ENCODE measurements around the gene TUBB. TPM values are rescaled to one million over a fixed set of nuclear protein-coding genes. Genes with fewer than 3 reads are reported as not detected.
A peak's percentile ranks its signal among the peaks of the same experiment; 100 is the strongest.
"Not testable (repeated sequence)": the region's sequence is repeated elsewhere in the genome, so short reads cannot be mapped to it uniquely, and the experiment has no call there.

TUBB gene
- total RNA-seq, 1 experiment from 2014 or later = 886 TPM

- H3K9me3 ChIP-seq (ENCODE audit: control insufficient read depth in 1 of 2, insufficient read depth in 1 of 2, low read depth in 1 of 2, low read length in 2 of 2); H2AFZ ChIP-seq (ENCODE audit: low read depth, low read length, poor library complexity, severe bottlenecking); RAD21 ChIA-PET (ENCODE audit: low non-redundant PET in 1 of 2, low total read pairs in 2 of 2, uncharacterized antibody in 2 of 2, unreplicated experiment in 2 of 2); BruUV-seq (replicated peaks); DNase-seq (ENCODE audit: low read depth, low spot score); H3K27me3 ChIP-seq (ENCODE audit: insufficient read depth, low read length); ATAC-seq; H3K9me2 ChIP-seq (ENCODE audit: insufficient read depth): not testable (repeated sequence)
- Histone ChIP-seq H3K4me3 (replicated peaks in 1 of 2; ENCODE audit: low read depth in 1 of 2, low read length in 2 of 2) (peak overlapping the region; percentile 93 to 95), H3K27ac (ENCODE audit: low read depth, low read length) (peak overlapping the region; percentile 89), H3K79me2 (ENCODE audit: insufficient read depth, low read length) (peaks cover 63% of the 10 kb centered on the region), H3K9ac (ENCODE audit: low read length) (peak overlapping the region; percentile 100), H3K4me1 (ENCODE audit: control insufficient read depth in 1 of 2, insufficient read depth in 2 of 2, low read length in 2 of 2) (peaks cover 7 to 61% of the 10 kb centered on the region in 2 experiments), H3K4me2 (ENCODE audit: low read length) (peak overlapping the region; percentile 96), H4K20me1 (ENCODE audit: insufficient read depth) (peaks cover 21% of the 10 kb centered on the region; the same call in 1 of the 2 replicates), H3K36me3 (ENCODE audit: control insufficient read depth in 1 of 2, insufficient read depth in 2 of 2, low read length in 2 of 2) (peaks cover 27 to 44% of the 10 kb centered on the region in 2 experiments)
- CTCF ChIA-PET = interaction anchor here (0.9 to 5.7 kb wide), 4 partner anchors 9 to 232 kb away, joined by 3 to 45 read pairs (median 12); no protein-coding TSS in a partner anchor
- POLR2A ChIA-PET = interaction anchor here (1.0 to 3.7 kb wide), 6 partner anchors 34 to 107 kb away, joined by 3 to 17 read pairs (median 4); no protein-coding TSS in a partner anchor
- intact Hi-C loops (cut with micrococcal nuclease) = loop anchor here (1.0 to 2.0 kb wide), 2 partner anchors 43 to 239 kb away; no protein-coding TSS in a partner anchor
Observed at GRCh38 chr6:30722025-30722279, 1.8 kb downstream of the TUBB start.

DNA sequence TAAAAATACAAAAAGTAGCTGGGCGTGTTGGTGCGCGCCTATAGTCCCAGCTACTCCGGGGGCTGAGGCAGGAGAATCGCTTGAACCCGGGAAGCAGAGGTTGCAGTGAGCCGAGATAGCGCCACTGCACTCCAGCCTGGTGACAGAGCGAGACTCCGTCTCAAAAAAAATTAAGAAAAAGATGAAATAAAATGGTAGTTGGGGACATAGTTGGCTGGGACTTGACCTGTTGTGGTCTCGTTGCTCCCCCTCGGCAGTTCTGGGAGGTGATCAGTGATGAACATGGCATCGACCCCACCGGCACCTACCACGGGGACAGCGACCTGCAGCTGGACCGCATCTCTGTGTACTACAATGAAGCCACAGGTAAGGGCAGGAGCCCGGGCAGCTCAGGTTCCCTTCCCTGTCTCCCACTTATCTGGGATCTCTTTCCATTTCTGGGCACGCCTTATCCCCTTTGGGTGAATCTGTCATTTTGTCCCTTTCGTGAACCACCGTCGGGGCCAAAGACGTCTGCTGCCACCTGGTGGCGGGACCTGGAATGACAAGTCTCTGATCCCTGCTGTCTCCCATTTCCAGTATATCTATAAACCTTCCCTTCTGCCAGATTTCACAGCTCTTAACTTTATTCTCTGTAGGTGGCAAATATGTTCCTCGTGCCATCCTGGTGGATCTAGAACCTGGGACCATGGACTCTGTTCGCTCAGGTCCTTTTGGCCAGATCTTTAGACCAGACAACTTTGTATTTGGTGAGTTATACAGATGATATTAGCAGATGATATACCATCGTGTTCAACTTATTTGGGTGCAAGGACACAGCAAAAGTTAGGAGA lies 2.3 kb downstream of the TUBB start:
- Histone ChIP-seq H3K4me3 (replicated peaks in 1 of 2; ENCODE audit: low read depth in 1 of 2, low read length in 2 of 2) (peak overlapping the region; percentile 93 to 95), H3K9ac (ENCODE audit: low read length) (peak overlapping the region; percentile 100), H3K27ac (ENCODE audit: low read depth, low read length) (peak overlapping the region; percentile 89), H3K36me3 (ENCODE audit: control insufficient read depth in 1 of 2, insufficient read depth in 2 of 2, low read length in 2 of 2) (peaks cover 27 to 44% of the 10 kb centered on the region in 2 experiments), H3K4me2 (ENCODE audit: low read length) (peak overlapping the region; percentile 96), H3K27me3 (ENCODE audit: insufficient read depth, low read length) (no peaks in the 10 kb centered on the region), H3K79me2 (ENCODE audit: insufficient read depth, low read length) (peaks cover 63% of the 10 kb centered on the region), H3K4me1 (ENCODE audit: control insufficient read depth in 1 of 2, insufficient read depth in 2 of 2, low read length in 2 of 2) (peaks cover 7 to 63% of the 10 kb centered on the region in 2 experiments), H4K20me1 (ENCODE audit: insufficient read depth) (peaks cover 21% of the 10 kb centered on the region; the same call in 1 of the 2 replicates), H3K9me2 (ENCODE audit: insufficient read depth) (no peaks in the 10 kb centered on the region), H3K9me3 (ENCODE audit: control insufficient read depth in 1 of 2, insufficient read depth in 1 of 2, low read depth in 1 of 2, low read length in 2 of 2) (no peaks in the 10 kb centered on the region), H2AFZ (ENCODE audit: low read depth, low read length, poor library complexity, severe bottlenecking) (no peak overlapping the region)
- POLR2A ChIA-PET = interaction anchor here (1.1 to 3.7 kb wide), 5 partner anchors 42 to 107 kb away, joined by 3 to 17 read pairs (median 4); no protein-coding TSS in a partner anchor
- TF ChIP-seq, protein P1, sequence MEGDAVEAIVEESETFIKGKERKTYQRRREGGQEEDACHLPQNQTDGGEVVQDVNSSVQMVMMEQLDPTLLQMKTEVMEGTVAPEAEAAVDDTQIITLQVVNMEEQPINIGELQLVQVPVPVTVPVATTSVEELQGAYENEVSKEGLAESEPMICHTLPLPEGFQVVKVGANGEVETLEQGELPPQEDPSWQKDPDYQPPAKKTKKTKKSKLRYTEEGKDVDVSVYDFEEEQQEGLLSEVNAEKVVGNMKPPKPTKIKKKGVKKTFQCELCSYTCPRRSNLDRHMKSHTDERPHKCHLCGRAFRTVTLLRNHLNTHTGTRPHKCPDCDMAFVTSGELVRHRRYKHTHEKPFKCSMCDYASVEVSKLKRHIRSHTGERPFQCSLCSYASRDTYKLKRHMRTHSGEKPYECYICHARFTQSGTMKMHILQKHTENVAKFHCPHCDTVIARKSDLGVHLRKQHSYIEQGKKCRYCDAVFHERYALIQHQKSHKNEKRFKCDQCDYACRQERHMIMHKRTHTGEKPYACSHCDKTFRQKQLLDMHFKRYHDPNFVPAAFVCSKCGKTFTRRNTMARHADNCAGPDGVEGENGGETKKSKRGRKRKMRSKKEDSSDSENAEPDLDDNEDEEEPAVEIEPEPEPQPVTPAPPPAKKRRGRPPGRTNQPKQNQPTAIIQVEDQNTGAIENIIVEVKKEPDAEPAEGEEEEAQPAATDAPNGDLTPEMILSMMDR (IDR thresholded peaks at IDR 0.05 in 2 of 3, conservative IDR thresholded peaks at IDR 0.05 in 1 of 3; ENCODE audit: borderline replicate concordance in 1 of 3, insufficient read depth in 1 of 3, low read depth in 2 of 3, low read length in 2 of 3) = peak in 2 of 3 experiments; percentile 91 to 94; a peak in 4 of 6 replicates
- TF ChIP-seq CEBPB (IDR thresholded peaks at IDR 0.05; ENCODE audit: low read depth) (no peak), EZH2phosphoT487 (IDR thresholded peaks at IDR 0.05; ENCODE audit: borderline replicate concordance) (no peak), POLR2AphosphoS5 (IDR thresholded peaks at IDR 0.05; ENCODE audit: low read depth, low read length) (peak; percentile 47; the same call in 1 of the 2 replicates), SIN3A (IDR thresholded peaks at IDR 0.05; ENCODE audit: low read depth) (no peak), CBX3 (IDR thresholded peaks at IDR 0.05; ENCODE audit: low read depth) (no peak), SP1 (IDR thresholded peaks at IDR 0.05; ENCODE audit: low read depth) (no peak), SRF (IDR thresholded peaks at IDR 0.05; ENCODE audit: low read depth) (no peak), RAD21 (IDR thresholded peaks at IDR 0.05; ENCODE audit: low read depth) (no peak)
- ATAC-seq (no peak), DNase-seq (ENCODE audit: low read depth, low spot score) (peak; percentile 62)
- CTCF ChIA-PET = interaction anchor here (0.9 to 5.7 kb wide), 6 partner anchors 8 to 232 kb away, joined by 3 to 45 read pairs (median 4); partner anchors contain the start of gene DHX16
- intact Hi-C loops (cut with micrococcal nuclease) = loop anchor here (1.0 to 2.0 kb wide), 2 partner anchors 43 to 240 kb away; no protein-coding TSS in a partner anchor
- RAD21 ChIA-PET (ENCODE audit: low non-redundant PET in 1 of 2, low total read pairs in 2 of 2, uncharacterized antibody in 2 of 2, unreplicated experiment in 2 of 2) = interaction anchor here in 1 of 2 experiments (1.0 kb wide), 1 partner anchor 43 kb away, joined by 4 read pairs; no protein-coding TSS in a partner anchor
- no TSS peak for BruUV-seq (replicated peaks)

All from HCT116 (cell line).